Right lobe of liver (tissue), 4 donors: ENCODE measurements around the gene AR.

Source experiments
- CTCF ChIP-seq, 4 donors: fragments of 200-600 bp in 3 of 4; fragments of 450-650 bp in 1 of 4; IDR thresholded peaks; one replicate each; pipeline versions ENCODE4 v1.5.1 to v1.8.0; 2016 to 2022; ENCODE audit warnings: antibody characterized with exemption in 4 of 4, mild to moderate bottlenecking in 2 of 4
- POLR2A ChIP-seq: fragments of 450-650 bp; IDR thresholded peaks from one replicate; pipeline ENCODE4 v1.6.1; 2017; ENCODE audit warnings: antibody characterized with exemption, mild to moderate bottlenecking
- donor health status: DM: no; HTN: no; CAD: no.
- donor health status: DM: no; HTN: no; CAD: no.
- donor health status: DM: no; HTN: yes; CAD: no.

- TF ChIP-seq CTCF (IDR thresholded peaks at IDR 0.05) (no peak), POLR2A (no peak)
Measured at GRCh38 chrX:67725471-67725870, 181.7 kb downstream of the AR start.
